Measurements from ENCODE around the gene MSI2.

Gene MSI2

DNA sequence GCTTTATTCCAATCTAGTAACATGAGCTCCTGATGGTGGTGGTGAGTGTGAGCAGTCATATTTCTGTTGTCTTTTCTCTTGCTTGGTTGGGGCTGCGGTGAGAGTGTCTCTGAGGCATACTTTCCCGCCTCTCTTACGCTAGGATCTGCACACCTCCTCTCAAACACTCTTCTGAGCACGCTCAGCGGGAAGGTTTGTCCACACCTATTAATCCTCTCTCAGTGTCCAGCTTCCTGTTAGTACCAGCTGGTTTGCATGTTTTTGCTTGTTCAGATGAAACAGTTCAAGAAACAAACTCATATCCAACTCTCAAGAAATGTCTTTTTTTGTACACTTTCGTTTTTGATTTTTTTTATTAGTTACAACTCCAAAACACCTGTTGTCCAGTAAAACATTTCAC lies 399.2 kb downstream of the MSI2 start:
- no peak for DNase-seq

DNA sequence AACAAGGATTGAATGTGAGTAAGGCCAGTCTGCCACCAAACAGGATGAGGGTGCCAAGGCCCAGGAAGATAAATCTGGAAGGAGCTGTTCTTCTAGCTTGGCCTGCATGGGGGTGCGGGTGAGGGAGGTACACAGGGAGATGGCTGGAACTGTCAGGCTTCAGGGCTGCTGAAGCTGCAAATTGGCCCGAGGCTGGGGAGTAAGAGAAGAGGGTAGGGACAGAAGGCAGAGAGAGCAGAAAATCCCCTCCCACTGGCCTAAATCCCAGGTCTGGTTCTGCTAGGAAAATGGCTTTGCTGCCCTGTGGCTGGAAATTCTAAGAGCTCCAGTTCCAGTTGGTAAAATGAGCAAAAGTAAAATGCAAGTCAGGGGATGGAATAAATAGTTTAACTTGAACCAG lies 400.9 kb downstream of the MSI2 start:
- no peak for DNase-seq

DNA sequence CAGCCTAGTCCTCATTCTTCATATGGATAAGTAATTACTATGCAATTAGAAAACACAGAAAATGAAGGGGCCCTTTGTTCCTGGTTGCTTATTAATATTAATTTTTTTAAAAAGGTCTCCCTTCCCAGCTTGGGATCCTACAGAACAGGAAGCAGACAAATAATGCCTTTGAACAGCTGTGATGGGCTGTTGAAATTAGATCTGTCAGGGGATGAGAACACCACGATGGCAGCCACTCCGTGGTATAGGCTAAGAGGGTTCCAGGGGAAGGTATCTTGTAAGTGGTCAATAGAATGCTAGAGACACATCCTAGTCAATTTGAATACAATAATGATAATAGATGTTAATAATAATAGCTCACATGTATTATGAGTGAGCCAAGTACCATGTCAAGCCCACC lies 405.7 kb downstream of the MSI2 start:
- DNase-seq = no peak

DNA sequence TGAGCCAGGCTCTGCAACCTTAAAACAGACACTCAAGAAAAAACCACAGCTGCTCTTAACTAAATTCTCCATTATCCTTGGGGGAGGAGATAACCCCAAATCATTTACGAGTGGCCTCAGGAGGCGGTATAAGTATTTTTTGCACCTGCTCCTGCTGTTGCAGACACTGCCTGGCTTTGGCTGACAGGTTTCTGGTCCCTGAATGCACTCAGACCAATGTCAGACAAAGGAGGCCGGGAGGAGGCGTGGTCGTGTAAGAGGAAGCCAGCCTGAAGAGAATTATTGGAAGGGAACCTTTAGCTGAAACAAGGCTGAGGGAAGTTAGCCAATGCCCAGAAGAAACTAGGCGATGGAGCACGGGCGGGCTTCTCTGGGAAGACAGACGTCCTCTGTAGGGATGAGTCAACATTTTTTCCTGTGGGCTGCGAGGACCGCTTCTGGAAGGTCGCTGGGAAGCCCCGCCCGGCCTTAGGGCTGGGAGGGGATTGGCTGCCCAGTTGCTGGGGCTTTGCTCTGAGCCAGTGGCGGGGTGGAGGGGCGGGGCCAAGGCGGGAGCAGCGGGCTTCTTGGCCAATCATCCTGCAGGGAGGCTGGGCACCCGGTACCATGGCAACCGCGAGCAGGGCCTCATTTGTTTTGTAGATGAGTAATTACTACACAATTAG lies 406.5 kb downstream of the MSI2 start:
- no peak for DNase-seq

DNA sequence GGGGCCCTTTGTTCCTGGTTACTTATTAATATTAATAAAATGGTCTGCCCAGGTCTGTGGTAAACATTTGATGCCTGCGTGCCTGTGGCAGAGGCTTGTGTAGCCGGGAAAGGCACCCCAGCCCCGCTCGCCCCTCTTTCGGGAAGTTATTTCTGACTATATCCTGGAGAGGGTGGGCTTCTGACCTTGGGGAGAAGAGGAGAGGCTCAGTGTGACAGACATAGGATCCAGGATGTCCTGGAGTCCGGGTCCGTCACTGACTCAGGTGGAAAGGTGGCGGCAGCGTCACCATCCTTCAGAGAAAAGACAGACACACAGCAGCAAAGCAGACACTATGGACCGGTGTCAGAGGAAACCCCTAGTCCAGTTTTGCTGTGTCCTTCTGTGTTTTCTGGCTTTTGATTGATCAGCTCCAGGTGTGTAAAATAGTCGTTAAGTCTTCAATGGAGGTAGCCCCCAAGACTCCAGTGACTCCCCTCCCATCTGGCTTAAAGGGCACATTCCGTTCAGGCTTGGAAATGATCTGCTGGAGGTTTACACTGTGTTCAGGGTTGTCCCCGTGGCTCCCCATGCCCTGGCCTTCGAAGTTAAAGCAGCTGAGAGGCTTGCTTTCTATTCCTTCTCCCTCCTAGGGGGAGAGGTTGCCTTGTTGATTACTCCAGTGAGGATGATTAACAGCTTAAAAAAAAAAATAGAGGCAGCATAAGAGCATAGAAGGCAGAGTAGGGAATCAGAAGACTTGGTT lies 407.2 kb downstream of the MSI2 start:
- no peak for DNase-seq

DNA sequence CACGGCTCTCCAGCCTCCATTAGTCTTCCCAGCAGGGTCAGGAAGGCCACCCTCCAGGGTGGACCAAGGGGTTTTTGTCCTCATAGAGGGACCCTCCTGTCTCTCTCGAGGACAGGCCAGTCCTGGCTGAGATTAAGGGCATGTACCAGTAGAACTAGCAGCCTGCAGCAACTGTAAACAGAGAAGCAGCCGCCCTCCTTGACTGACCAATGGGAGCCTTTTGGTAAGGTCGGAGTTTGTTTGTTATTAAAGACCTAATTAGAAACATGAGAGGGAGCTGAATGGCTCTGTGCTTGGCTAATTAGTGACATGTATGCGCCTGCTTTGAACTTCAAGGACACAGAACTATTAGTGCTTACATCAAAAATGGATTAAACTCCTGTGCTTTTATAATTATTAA lies 408.8 kb downstream of the MSI2 start:
- no peak for DNase-seq

DNA sequence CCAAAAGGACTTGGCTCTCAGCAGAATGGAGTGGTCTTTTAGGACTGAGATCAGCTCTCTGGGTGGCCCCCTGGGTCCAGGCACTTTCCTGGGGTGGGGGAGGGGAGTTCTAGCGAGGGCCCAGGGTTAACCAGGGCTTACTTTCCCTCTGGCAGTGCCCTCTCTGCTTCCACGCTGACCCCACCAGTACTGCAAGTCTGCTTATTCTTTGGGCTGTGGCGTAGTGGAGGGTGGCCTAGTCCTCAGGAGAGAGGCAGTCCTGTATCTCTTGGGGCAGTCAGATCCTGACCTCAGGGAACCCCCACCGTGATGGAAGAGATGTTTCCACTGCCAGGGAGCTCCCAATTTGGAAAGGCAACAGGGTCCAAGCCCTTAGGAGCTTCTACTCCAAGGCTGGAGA lies 409.4 kb downstream of the MSI2 start:
- no peak for DNase-seq

DNA sequence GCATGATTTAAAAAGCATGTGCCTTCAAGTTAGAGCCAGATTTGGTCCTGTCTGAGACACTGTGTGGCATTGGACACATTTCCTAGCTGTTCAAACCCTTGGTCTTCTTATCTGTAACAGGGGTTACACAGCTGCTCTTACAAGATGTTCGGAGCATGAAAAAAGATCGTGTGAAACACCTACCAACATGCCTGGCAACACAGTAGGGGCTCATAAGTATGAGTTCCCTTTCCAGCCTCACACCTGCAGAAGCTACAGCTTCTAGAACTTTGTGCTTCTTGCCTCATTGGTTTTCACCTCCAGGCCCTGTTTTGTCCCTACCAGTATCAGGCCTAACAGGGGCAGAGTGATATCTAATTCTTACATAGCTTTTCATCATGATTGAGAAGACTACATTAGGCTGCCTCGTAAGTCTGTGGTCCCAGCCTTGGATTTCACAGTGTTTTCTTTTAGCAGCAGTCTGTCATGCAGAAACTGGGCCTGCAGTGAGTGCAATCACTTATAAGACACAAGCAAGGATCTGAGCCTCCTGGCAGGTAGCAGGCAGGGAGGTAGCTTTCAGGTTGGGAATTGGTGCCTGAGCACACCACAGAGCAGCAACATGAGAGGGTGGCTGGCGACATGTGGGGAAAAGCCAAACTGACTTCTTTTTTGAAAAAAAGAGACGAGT lies 410.0 kb downstream of the MSI2 start:
- no peak for DNase-seq

DNA sequence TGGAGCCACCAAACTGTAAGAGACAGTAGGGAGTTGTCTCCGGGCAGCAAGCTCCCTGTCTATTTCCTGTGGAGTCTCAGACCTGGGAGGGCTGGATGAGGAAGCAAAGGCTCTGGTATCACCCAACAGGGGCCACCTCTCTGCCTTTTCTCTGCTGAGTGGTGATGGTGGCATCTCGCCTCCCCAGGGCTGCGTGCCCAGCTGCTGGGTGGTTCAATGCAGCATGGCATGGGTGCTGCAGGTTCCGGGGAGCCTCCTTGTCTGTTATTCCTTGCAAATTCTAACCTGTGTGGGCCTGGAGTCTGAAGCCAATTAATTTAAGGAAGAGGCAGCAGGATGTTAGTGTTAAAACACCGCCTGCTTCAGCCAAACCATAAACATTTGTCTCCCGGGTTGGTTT lies 410.6 kb downstream of the MSI2 start:
- DNase-seq = no peak

DNA sequence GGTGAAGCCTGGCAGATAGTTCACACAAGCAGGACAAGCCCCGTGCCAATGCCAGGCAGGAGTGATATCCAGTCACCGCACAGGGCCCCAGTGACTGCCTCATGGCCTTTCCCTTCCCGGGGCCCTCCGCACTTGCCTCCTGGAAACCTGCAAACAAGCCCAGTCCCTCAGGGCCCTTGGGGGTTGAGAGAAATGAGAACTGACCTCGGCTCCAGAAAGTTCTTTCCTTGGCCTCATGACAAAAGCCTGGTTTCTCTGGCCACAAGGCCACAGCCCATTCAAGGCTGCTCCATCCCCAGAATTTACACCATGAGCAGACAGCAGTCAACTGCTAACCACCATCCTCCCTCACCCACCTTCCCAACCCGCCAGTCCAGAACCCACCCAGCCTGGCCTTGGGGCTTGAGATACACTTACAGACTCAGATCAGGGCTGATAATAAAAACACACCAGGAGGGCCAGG lies 411.2 kb downstream of the MSI2 start:
- no peak for DNase-seq

DNA sequence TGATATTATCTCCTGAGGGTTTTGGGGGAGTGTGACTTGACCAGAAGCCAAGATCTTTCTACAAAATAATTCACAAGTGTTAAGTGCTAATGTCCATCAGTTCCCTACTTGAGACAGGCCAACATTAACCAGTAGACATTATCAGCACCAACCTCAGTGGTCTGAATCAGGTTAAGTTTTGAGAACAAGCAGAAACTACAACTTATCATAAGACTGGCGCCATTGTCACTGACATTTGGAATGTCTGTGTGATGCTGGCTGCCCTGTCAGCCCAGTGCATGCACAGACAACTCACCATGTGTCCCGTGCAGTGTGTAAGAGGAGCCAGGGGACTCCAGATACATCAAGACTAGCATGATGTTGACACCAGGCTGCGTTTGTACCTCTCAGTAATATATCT lies 412.0 kb downstream of the MSI2 start:
- DNase-seq = no peak

DNA sequence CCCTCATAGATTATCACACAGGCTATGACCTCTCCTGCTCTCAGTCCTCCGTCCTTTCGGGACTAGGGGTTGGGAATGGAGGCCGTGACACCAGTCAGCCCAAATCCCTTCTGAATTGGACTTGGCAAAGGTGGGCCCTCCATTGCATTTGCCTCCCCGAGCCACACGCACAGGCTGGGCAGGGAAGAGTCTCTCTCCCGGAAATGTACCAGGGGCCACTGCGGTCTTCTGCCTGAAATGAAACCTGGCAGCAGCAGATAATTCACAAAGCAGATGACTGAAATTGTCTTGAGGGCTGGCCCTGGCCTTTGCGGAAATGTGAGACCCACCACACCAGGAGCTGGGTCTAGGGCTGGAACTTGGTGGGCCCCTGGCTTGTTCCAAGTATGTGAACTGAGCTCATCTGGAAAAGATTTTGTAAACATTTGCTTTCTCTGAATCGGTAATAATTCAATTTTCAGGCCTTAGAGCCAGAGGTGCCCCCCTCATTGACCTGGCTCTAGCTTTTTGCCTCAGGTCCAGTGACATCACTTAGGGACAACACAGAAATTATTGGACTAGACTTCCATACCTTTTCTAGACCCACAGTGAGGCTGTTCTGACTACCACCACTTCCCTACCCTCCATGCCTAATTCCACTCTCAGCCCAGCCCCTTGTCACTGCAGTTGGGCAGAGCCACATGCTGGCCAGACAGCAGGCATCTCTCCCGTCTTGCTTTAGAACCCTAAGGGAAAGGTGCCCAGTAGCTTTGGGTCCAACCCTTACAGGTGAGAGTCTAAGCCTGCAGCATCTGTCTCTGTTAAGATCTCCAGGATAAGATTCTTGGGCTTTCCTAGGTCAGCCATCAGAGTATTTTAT lies 413.6 kb downstream of the MSI2 start:
- no peak for DNase-seq

DNA sequence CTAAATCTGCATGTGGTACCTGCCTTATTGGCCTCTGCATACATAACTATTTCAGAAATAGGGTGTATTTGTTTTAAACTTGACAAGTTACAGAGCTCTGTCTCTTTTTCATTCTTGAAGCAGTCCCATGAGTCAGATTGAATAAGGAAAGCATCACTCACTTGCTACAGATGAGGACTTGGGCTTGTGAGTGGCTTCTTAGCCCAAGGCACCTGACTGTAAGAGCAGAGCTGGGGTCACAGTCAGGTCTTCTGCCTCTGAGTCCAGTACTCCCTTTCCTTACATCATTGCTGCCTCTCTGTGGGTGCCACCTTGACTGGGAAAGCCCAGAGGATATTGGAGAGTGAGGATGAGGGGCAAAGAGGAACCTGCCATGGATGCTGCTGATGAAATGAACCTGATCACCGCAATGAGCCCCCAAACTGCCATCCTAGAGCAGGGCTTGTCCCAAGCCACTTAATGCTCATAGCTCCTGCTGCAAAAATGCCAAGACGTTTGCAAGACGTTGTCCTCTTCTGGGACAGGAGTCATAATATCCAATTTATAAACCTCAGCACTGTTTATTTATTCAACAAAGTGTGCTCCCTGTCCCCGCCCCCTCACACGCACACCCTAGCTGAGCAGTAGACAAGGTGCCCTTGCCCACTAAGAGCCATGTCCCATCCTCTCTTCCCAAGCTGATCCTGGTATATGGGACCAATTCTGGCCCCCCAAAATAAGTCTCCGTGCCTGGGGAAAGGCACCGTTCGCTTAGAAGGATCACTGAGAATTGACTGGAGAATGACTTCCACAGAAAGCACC lies 414.6 kb downstream of the MSI2 start:
- no peak for DNase-seq

DNA sequence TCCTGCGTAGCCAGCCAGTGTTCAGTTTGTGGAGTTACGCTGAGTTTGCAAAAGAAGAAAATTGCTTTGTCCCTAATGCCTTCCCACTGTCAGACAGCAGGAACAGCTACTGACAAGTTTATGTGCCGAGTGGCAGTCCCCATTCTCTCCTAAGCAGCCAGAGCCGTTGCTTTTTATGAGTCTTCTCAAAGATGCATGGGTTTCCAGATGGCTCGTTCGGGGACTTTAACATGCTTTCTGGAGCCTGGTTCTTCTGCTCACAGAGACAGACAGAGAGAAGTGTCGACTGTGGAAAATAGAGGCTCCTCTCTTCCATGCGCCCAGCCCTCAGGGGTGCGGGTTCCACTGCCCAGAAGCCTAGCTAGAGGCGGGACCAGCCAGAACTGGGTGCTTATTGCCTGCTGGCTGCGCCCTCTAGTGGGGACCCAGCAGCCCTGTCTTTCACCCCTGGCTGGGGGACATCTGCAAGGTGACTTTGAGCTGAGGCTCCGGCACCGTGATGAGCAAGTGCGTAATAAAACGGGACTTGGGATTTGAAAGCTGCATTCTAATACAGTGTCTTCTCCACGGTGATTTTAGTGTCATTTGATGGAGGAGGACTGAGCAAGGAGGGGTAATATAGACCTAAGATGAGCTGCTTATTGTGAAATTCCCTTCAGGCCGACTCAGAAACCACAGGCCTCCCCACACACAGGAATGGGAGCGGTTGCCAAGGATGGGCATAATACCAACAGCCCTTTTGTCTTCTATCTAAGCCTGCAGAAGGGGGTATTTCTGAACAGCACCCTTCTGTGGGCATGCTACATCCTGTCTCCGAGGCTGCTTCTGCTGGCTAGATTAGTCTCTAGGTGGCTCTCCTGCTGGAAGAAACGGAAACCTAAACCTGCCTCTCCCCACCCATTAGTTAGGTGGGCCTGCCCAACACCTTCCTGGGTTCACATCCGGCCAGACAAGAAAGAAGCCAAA lies 415.6 kb downstream of the MSI2 start:
- peak; percentile 64 for DNase-seq

DNA sequence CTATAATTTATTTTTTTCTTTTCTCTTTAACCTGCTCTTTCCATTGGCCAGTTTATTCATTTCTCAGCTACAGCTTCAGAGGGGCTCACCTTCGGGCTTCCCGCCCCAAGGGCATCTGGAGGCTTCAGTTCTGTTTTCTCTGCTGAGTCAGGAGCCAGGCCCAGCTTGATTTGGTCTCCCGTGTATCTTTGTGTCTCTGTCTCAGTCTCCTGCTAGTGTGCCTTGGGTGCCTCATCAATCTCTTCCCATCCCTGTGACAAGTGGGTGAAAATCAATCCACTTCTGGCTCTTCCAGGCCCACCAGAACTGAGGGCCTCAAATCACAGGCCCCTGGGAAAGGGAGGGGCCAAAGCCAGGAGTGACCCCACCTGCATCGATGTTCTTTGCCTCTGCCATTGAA lies 416.6 kb downstream of the MSI2 start:
- no peak for DNase-seq

DNA sequence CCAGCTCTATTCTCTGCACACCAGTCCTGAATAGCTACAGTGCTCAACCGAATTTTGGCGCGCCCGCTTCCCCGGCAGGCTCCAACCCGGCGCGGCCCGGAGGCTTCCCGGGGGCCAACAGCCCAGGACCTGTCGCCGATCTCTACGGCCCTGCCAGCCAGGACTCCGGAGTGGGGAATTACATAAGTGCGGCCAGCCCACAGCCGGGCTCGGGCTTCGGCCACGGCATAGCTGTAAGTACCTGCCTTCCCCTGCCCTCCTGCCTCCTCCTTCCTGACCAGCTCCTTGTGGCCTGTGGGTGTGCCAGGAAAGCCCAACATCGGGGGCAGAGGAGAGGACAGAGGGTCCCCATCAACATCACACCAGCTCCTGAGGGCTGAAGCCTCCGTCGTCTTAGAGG lies 418.6 kb downstream of the MSI2 start:
- DNase-seq = no peak

DNA sequence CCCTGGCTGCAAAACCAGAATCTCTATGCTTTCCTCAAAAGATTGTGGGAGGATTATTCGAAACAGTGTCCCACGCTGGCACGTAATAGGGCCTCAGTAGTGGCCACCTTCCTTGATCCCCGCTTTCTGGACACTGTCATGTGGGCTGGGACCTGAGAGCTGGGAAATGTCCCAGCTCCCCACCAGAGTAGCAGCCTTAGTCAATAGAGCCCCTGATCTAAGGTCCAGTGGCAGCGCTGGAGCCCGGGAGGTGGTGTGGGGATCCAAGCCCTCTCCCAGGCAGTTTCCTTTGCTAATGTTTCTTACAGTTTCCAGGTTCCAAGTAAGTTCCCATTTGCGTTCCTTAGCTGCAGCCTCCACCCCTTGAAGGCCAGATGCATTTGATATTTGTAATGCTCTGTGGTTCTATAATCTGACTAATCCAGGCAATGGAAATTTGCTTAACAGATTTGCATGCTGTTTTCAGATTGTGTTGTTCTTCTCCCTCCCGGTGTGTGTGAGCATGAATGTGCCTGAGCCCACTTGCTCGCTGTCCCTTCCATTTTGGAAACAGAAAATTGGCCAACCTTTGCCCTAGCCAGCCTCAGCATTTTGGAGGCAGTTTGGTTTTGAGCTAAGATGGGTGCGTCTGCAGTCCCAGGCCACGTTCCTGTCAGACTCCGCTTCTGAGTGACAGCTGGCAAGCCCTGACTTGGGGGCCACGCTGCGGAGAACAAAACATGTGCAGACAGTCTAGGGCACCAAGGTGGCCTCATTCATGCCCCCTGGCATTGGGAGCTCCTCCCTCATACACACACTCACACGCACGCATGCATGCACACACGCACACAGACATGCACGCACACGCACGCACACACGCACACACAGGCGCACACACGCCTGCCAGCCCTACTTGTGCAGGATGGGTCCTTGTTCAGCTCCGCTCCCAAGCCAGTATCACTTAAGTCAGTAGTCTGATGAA lies 419.4 kb downstream of the MSI2 start:
- DNase-seq = no peak

DNA sequence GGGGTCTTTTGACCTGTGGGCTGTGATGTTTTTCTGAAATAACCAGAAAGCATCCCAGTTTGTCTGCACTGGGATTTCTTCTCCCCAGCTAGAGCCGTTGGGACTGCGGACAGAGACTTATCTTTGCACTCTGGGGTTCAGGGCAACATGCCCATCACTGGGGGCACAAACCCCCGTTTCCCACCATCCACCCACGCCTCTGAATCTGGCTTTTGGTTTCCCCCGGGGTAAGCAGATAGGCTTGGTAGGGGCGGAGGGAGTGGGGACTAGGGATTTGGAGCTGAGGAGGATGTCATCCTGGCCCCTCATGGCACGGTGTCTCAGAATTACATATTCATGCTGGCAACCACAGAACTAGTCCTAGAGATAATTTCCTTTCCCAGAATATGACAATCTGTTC lies 420.2 kb downstream of the MSI2 start:
- DNase-seq = no peak

DNA sequence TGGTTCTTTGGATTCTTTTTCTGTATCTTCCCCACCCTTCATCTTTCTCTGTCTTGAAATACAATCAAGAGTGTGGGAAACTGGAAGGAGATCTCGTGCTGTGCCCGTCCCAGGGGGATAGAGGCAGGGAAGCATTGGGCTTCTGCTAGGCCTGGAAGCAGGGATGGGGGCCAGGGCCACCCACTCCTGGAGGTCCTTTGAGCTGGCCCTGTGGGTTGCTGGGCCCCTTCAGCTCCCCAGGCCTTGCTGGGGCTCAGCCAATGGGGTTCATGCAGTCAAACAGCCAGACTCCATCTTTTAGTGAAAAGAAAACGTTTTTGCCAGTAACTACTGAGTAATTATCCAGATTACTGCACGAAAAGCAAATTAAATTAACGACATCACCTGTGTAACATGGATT lies 421.0 kb downstream of the MSI2 start:
- DNase-seq = no peak

DNA sequence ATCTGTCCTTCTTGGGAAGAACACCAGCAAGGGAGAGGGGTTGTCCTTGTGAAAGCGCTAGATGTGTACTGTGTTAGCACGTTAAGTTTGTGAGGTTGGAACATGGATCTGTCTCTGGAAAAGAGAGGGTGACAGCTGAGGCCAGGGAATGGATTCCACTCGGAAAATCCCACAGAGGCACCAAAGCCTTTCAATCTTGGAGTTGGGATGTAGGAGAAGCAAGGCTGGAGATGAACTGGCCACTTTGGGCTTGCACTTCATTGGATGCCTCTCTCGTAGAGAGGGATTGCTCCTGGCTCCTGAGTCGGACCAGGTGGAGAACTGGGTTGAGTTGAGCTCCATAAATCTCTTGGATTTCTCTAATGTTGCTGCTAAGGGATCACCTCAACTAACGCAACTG lies 421.5 kb downstream of the MSI2 start:
- no peak for DNase-seq

Measured in activated gamma-delta T cell treated with Interleukin-2 at 50 U/mL for 16 hours (primary cell).